GM12878 (cell line): ENCODE measurements around the gene MYCBPAP. TPM values are rescaled to one million over a fixed set of nuclear protein-coding genes. Genes with fewer than 3 reads are reported as not detected.

ENCODE experiments used
- ATAC-seq: fragments of 200-7000 bp; cut with Tn5 transposase; 3 replicates; pipeline ENCODE4 v1.9.1; 2020; ENCODE audit warnings: mild to moderate bottlenecking, moderate library complexity
- BruUV-seq: library from RNA; stranded (reverse); fragments of 400-500 nt; replicated peaks from 2 replicates; lab custom pipeline; 2021; lab: Mats Ljungman, UMichigan
- CTCF ChIA-PET: fragments of 300-600 bp; sonication (Branson Sonifier 250); formaldehyde crosslinking; extraction: SDS; loops from one replicate; lab custom pipeline; 2021; ENCODE audit warnings: inconsistent platforms; lab: Yijun Ruan, JAX
- POLR2A ChIA-PET: fragments of 350-600 bp; formaldehyde crosslinking; extraction: SDS; loops from one replicate; lab custom pipeline; 2021; ENCODE audit warnings: inconsistent platforms; lab: Charles Lee
- RAD21 ChIA-PET: fragments of 300-600 bp; sonication (Branson Sonifier 250); formaldehyde crosslinking; loops from one replicate; lab custom pipeline; 2023; ENCODE audit warnings: antibody characterized with exemption; ENCODE audit not compliant: unreplicated experiment; lab: Charles Lee
- SMC1A ChIA-PET: fragments of 300-600 bp; sonication (Branson Sonifier 250); formaldehyde crosslinking; loops from one replicate; lab custom pipeline; 2023; ENCODE audit not compliant: unreplicated experiment, uncharacterized antibody; lab: Charles Lee
- DNase-seq: peaks from one replicate; pipeline ENCODE4 v3.0.0-alpha.2; 2011; ENCODE audit warnings: low read depth, low spot score
- FAIRE-seq: peaks from 3 replicates; lab custom pipeline; 2011; peaks lifted over from hg19 to GRCh38; lab: Jason Lieb, UNC
- H2AFZ ChIP-seq: 2 replicates; pipeline ENCODE4 v1.6.0; 2011; ENCODE audit warnings: low read depth, low read length, control low read depth; ENCODE audit not compliant: control insufficient read depth
- H3K27ac ChIP-seq: 2 replicates; pipeline ENCODE4 v1.5.1; 2011; ENCODE audit warnings: control low read depth; ENCODE audit not compliant: control insufficient read depth, insufficient read depth
- H3K27me3 ChIP-seq, 2 experiments: replicated peaks in 1 of 2; 2 replicates each; pipeline versions ENCODE4 v1.6.0 to v1.6.1; 2011; ENCODE audit warnings: low read length in 1 of 2; ENCODE audit not compliant: control insufficient read depth in 2 of 2, insufficient read depth in 2 of 2
- H3K36me3 ChIP-seq, 2 experiments: 2 replicates each; pipeline ENCODE4 v1.5.1; 2011; ENCODE audit warnings: low read length in 1 of 2; ENCODE audit not compliant: control insufficient read depth in 2 of 2, insufficient read depth in 2 of 2
- H3K4me1 ChIP-seq: 2 replicates; pipeline ENCODE4 v1.6.1; 2011; ENCODE audit warnings: mild to moderate bottlenecking, low read length, moderate library complexity, mixed read lengths; ENCODE audit not compliant: control insufficient read depth, insufficient read depth
- H3K4me2 ChIP-seq: 2 replicates; pipeline ENCODE4 v1.6.0; 2011; ENCODE audit warnings: control low read depth; ENCODE audit not compliant: control insufficient read depth, insufficient read depth
- H3K4me3 ChIP-seq: fragments of 200-600 bp; sonication (generic); 2 replicates; pipeline ENCODE4 v1.5.1; 2016
- H3K79me2 ChIP-seq: 2 replicates; pipeline ENCODE4 v1.6.0; 2011; ENCODE audit warnings: low read length; ENCODE audit not compliant: control insufficient read depth, insufficient read depth
- H3K9ac ChIP-seq: 2 replicates; pipeline ENCODE4 v1.8.0; 2011; ENCODE audit warnings: low read length, control low read depth, mixed read lengths; ENCODE audit not compliant: control insufficient read depth, insufficient read depth
- H3K9me3 ChIP-seq: replicated peaks from 3 replicates; pipeline ENCODE4 v1.5.1; 2011; ENCODE audit warnings: mild to moderate bottlenecking, low read length; ENCODE audit not compliant: control insufficient read depth, insufficient read depth
- H4K20me1 ChIP-seq: 2 replicates; pipeline ENCODE4 v1.6.0; 2011; ENCODE audit not compliant: control insufficient read depth, insufficient read depth
- FOS ChIP-seq: IDR thresholded peaks from 3 replicates; pipeline ENCODE4 v1.6.1; 2011; ENCODE audit warnings: borderline replicate concordance; ENCODE audit not compliant: insufficient read length; ENCODE audit errors: extremely low read depth
- GATAD2B ChIP-seq: fragments of 450-650 bp; conservative IDR thresholded peaks from 2 replicates; pipeline ENCODE4 v1.6.1; 2017; ENCODE audit warnings: low read depth, mild to moderate bottlenecking, moderate library complexity
- HCFC1 ChIP-seq: fragments of 150-350 bp; IDR thresholded peaks from 2 replicates; pipeline ENCODE4 v1.6.1; 2014; ENCODE audit warnings: low read length
- IRF3 ChIP-seq: fragments of 450-650 bp; IDR thresholded peaks from 2 replicates; pipeline ENCODE4 v1.6.1; 2014; ENCODE audit warnings: mild to moderate bottlenecking
- MAX ChIP-seq: IDR thresholded peaks from 2 replicates; pipeline ENCODE4 v1.6.1; 2012; ENCODE audit warnings: low read depth, low read length, improper control_type of control experiment
- SKIL ChIP-seq: fragments of 450-650 bp; IDR thresholded peaks from 2 replicates; pipeline ENCODE4 v1.6.1; 2017; ENCODE audit warnings: mild to moderate bottlenecking, low read depth, inconsistent platforms; ENCODE audit not compliant: poor library complexity, severe bottlenecking
- TCF3 ChIP-seq: IDR thresholded peaks from 2 replicates; pipeline ENCODE4 v1.6.1; 2012; ENCODE audit warnings: low read depth, mild to moderate bottlenecking, low read length, borderline replicate concordance; ENCODE audit not compliant: insufficient read depth
- YBX1 ChIP-seq: fragments of 450-650 bp; IDR thresholded peaks from 2 replicates; pipeline ENCODE4 v1.6.1; 2016; ENCODE audit warnings: antibody characterized with exemption
- YY1 ChIP-seq: IDR thresholded peaks from 2 replicates; pipeline ENCODE4 v1.6.1; 2011; ENCODE audit warnings: low read depth, mild to moderate bottlenecking, low read length
- WGBS: methylation state at CpG from one replicate; pipeline ENCODE4 v1.1.6; 2016; ENCODE audit warnings: low lambda C conversion rate; ENCODE audit not compliant: insufficient replicate concordance, insufficient coverage; ENCODE audit errors: missing lambda C conversion rate; 5-methylcytosine and 5-hydroxymethylcytosine counted together
- in situ Hi-C: fragments of 300-500 bp; cut with MboI; formaldehyde crosslinking; loops from 9 replicates; pipeline ENCODE4 v1.14.3; 2018; ENCODE audit warnings: mixed read lengths
- intact Hi-C: fragments of 100-400 bp; cut with micrococcal nuclease; formaldehyde crosslinking; loops from one replicate; pipeline ENCODE4 v1.14.2; 2022; ENCODE audit not compliant: unreplicated experiment
- polyA plus RNA-seq, 11 experiments: library from polyadenylated mRNA; depleted of rRNA in 4 of 11; unstranded in 6 of 11; stranded (reverse) in 5 of 11; fragments of >200 nt; fragmentation: Nextera tagmentation in 4 of 11; fragmentation: Illumina TruSeq in 1 of 11; extraction: Ambion mirVana in 4 of 11; extraction: Trizol in 1 of 11; gene quantifications; 1 replicate in 1 of 11; 2 replicates in 10 of 11; pipeline versions ENCODE4 v1.2.1 to v1.2.3, GENCODE V29; 2011 to 2016; ENCODE audit warnings: inconsistent platforms in 2 of 11, missing spikeins in 2 of 11, low read depth in 1 of 11
- total RNA-seq, 4 experiments: library from RNA; depleted of rRNA in 3 of 4; stranded (reverse); fragments of >200 nt in 3 of 4; fragmentation: Illumina TruSeq in 1 of 4; extraction: Trizol in 1 of 4; gene quantifications; 2 replicates each; pipeline versions ENCODE4 v1.2.1 to v1.2.3, GENCODE V29; 2013 to 2021

Gene MYCBPAP
- total and polyA plus RNA-seq, 10 of the 15 experiments (the other 5 are each of a cell fraction or from before 2014, with no cell fraction given): 0.23 to 2.7 (median 1.5) TPM

DNA sequence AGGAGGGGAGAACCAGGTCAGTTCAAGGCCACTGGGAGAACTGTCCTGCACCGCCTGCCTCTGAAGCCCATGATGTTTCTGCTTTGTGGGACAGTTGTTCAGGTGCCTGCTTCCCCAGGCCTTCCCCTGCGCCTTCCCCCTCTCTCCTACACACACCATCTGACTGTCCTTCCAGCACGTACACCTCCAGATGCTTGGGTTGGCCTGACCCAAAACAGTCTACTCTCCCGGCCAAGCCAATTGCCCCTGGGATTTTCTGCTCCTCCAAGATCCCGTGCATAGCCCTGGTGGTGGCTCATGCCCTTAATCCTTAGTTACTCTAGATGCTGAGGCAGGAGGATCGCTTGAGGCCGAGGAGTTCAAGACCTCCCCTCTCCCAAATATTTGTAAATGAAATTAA is 30.3 kb upstream of the MYCBPAP start:
- Histone ChIP-seq H4K20me1 (no peaks in the 10 kb centered on the region), H3K4me3 (peak overlapping the region; percentile 54), H3K36me3 (no peaks in the 10 kb centered on the region), H3K4me1 (no peaks in the 10 kb centered on the region), H3K79me2 (no peaks in the 10 kb centered on the region), H3K4me2 (peak overlapping the region; percentile 70), H2AFZ (peak overlapping the region; percentile 41), H3K9ac (peak overlapping the region; percentile 42)
- ATAC-seq: no peak
- intact Hi-C loops: loop anchor here (1.0 to 5.0 kb wide), 2 partner anchors 81 to 131 kb away; partner anchors contain the start of genes LRRC59 and XYLT2
- POLR2A ChIA-PET: interaction anchor here (0.6 to 1.9 kb wide), 3 partner anchors 14 to 208 kb away, joined by 4 to 7 read pairs (median 6); partner anchors contain the start of gene LRRC59
- BruUV-seq: no TSS peak
- RAD21 ChIA-PET: interaction anchor here (0.6 to 2.4 kb wide), 5 partner anchors 52 to 883 kb away, joined by 3 to 17 read pairs (median 4); partner anchors contain the start of genes ACSF2 and LRRC59
- TF ChIP-seq TCF3: no peak
- no peak for TF ChIP-seq MAX
- TF ChIP-seq GATAD2B: no peak
- no peak for TF ChIP-seq HCFC1
- TF ChIP-seq SKIL: no peak
- TF ChIP-seq IRF3: no peak
- no peak for TF ChIP-seq FOS
- no peak for TF ChIP-seq YBX1
- no peak for TF ChIP-seq YY1
- TF ChIP-seq, all 136 proteins: peak for 0
- in situ Hi-C loops: no loop called here
- SMC1A ChIA-PET: interaction anchor here (1.7 kb wide), 1 partner anchor 80 kb away, joined by 11 read pairs; the partner anchor contains the start of gene LRRC59
- FAIRE-seq: no peak
- Histone ChIP-seq H3K9me3 (no peaks in the 10 kb centered on the region), H3K27ac (peak overlapping the region; percentile 7; the same call in 1 of the 2 replicates), H3K27me3 (no peaks in the 10 kb centered on the region)
- CTCF ChIA-PET: interaction anchor here (0.6 to 2.4 kb wide), 10 partner anchors 14 to 276 kb away, joined by 3 to 36 read pairs (median 5); partner anchors contain the start of gene LRRC59
- WGBS: 79% methylated on average over 7 of the region's 7 CpGs
- DNase-seq: no peak
